ENCODE measurements around the gene DAAM2. TPM values are rescaled to one million over a fixed set of nuclear protein-coding genes. Genes with fewer than 3 reads are reported as not detected.

DAAM2 gene
- polyA plus RNA-seq, 1 of the 3 experiments (the other 2 are of a cell fraction), result 0.20 TPM

DNA sequence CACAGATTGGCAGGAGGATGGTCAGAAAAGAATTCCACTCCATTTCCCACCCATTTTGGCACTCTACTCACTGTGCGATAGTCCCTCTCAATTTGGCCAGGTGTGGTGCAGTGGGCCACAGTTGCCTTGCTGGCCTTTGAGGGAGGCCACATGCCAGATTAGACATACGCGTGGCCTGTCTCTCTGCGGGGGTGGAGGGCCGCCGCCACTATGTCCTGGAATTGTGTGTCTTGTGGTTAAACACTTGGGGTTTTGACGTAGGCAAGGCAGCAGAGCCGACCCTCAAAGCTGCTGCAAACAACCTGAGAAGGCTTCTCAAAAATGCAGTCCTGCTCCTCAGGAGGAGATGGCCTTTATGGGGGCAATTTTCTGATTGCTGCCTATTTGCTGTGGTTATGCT lies 4.9 kb upstream of the DAAM2 start:
- Histone ChIP-seq H4K20me1 (ENCODE audit: insufficient read depth) (no peaks in the 10 kb centered on the region), H3K4me3 (ENCODE audit: low read depth in 2 of 2, low read length in 1 of 2) (no peak overlapping the region), H3K9ac (no peak overlapping the region), H3K79me2 (ENCODE audit: insufficient read depth) (no peaks in the 10 kb centered on the region), H3K4me2 (no peak overlapping the region), H3K9me3 (no peaks in the 10 kb centered on the region), H3F3A (replicated peaks; ENCODE audit: insufficient read depth) (no peaks in the 10 kb centered on the region), H2AFZ (ENCODE audit: low read depth) (no peak overlapping the region), H3K36me3 (replicated peaks in 1 of 2; ENCODE audit: control insufficient read depth in 1 of 2, insufficient read depth in 2 of 2, low read length in 1 of 2) (no peaks in the 10 kb centered on the region), H3K4me1 (ENCODE audit: control insufficient read depth in 1 of 2, insufficient read depth in 2 of 2, low read depth in 1 of 2, low read length in 1 of 2) (peaks cover 0 to 4% of the 10 kb centered on the region in 2 experiments; a peak in 1 of 4 replicates), H3K27me3 (ENCODE audit: insufficient read depth) (no peaks in the 10 kb centered on the region), H3K9me2 (no peaks in the 10 kb centered on the region; the same call in 1 of the 2 replicates), H3K27ac (ENCODE audit: low read depth in 2 of 2, low read length in 1 of 2) (no peak overlapping the region)
- ChIA-PET CTCF (no interaction called here), POLR2A (no interaction called here)
- no peak for DNase-seq
- 71% methylated on average over 7 of the region's 8 CpGs for WGBS (ENCODE audit: low lambda C conversion rate)
- no peak for TF ChIP-seq RCOR1 (IDR thresholded peaks at IDR 0.05; ENCODE audit: low read length)

DNA sequence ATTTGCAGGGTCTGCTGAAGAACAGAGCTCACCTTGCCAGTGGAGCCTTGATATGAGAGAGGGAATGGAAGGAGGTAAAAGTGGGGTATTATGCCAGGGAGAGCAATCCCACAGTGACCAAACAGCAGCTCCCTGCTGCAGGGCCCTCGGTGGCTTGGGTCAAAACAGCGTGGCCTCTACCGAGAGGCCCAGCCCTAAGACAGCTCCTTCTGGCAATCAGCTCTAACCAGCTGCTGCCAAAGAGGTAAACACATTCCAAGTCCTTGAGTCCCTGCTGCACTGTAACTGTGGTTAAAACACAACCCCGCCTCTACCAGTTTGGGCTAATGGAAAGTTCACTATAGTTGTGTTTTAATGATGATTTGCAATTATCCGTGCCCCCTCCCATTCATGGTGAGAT lies 1.4 kb upstream of the DAAM2 start:
- H4K20me1 ChIP-seq (ENCODE audit: insufficient read depth), result no peaks in the 10 kb centered on the region
- H3F3A ChIP-seq (replicated peaks; ENCODE audit: insufficient read depth), result no peaks in the 10 kb centered on the region
- H3K27me3 ChIP-seq (ENCODE audit: insufficient read depth), result peaks cover 5% of the 10 kb centered on the region
- DNase-seq, result no peak
- TF ChIP-seq JUND (IDR thresholded peaks at IDR 0.05) (no peak), MXI1 (IDR thresholded peaks at IDR 0.05; ENCODE audit: low read depth, low read length) (no peak), TCF12 (IDR thresholded peaks at IDR 0.05) (no peak)
- TF ChIP-seq, protein P1, sequence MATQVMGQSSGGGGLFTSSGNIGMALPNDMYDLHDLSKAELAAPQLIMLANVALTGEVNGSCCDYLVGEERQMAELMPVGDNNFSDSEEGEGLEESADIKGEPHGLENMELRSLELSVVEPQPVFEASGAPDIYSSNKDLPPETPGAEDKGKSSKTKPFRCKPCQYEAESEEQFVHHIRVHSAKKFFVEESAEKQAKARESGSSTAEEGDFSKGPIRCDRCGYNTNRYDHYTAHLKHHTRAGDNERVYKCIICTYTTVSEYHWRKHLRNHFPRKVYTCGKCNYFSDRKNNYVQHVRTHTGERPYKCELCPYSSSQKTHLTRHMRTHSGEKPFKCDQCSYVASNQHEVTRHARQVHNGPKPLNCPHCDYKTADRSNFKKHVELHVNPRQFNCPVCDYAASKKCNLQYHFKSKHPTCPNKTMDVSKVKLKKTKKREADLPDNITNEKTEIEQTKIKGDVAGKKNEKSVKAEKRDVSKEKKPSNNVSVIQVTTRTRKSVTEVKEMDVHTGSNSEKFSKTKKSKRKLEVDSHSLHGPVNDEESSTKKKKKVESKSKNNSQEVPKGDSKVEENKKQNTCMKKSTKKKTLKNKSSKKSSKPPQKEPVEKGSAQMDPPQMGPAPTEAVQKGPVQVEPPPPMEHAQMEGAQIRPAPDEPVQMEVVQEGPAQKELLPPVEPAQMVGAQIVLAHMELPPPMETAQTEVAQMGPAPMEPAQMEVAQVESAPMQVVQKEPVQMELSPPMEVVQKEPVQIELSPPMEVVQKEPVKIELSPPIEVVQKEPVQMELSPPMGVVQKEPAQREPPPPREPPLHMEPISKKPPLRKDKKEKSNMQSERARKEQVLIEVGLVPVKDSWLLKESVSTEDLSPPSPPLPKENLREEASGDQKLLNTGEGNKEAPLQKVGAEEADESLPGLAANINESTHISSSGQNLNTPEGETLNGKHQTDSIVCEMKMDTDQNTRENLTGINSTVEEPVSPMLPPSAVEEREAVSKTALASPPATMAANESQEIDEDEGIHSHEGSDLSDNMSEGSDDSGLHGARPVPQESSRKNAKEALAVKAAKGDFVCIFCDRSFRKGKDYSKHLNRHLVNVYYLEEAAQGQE (IDR thresholded peaks at IDR 0.05; ENCODE audit: low read depth, low read length), result no peak
- TF ChIP-seq, protein P2, sequence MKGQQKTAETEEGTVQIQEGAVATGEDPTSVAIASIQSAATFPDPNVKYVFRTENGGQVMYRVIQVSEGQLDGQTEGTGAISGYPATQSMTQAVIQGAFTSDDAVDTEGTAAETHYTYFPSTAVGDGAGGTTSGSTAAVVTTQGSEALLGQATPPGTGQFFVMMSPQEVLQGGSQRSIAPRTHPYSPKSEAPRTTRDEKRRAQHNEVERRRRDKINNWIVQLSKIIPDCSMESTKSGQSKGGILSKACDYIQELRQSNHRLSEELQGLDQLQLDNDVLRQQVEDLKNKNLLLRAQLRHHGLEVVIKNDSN (IDR thresholded peaks at IDR 0.05; ENCODE audit: borderline replicate concordance, low read depth), result no peak
- H3K4me2 ChIP-seq, result no peak overlapping the region
- H2AFZ ChIP-seq (ENCODE audit: low read depth), result no peak overlapping the region
- CTCF ChIA-PET, result interaction anchor here (1.4 to 2.5 kb wide), 3 partner anchors 12 to 413 kb away, joined by 3 to 11 read pairs (median 3); no protein-coding TSS in a partner anchor
- POLR2A ChIA-PET, result no interaction called here
- no peak overlapping the region for H3K9ac ChIP-seq
- no peaks in the 10 kb centered on the region for H3K9me3 ChIP-seq
- H3K4me3 ChIP-seq (ENCODE audit: low read depth in 2 of 2, low read length in 1 of 2), result no peak overlapping the region
- peaks cover 0 to 15% of the 10 kb centered on the region in 2 experiments; a peak in 2 of 4 replicates for H3K4me1 ChIP-seq (ENCODE audit: control insufficient read depth in 1 of 2, insufficient read depth in 2 of 2, low read depth in 1 of 2, low read length in 1 of 2)
- no peak overlapping the region for H3K27ac ChIP-seq (ENCODE audit: low read depth in 2 of 2, low read length in 1 of 2)
- H3K36me3 ChIP-seq (replicated peaks in 1 of 2; ENCODE audit: control insufficient read depth in 1 of 2, insufficient read depth in 2 of 2, low read length in 1 of 2), result no peaks in the 10 kb centered on the region
- 53% methylated on average over 3 of the region's 5 CpGs for WGBS (ENCODE audit: low lambda C conversion rate)
- H3K79me2 ChIP-seq (ENCODE audit: insufficient read depth), result no peaks in the 10 kb centered on the region
- no peaks in the 10 kb centered on the region for H3K9me2 ChIP-seq

DNA sequence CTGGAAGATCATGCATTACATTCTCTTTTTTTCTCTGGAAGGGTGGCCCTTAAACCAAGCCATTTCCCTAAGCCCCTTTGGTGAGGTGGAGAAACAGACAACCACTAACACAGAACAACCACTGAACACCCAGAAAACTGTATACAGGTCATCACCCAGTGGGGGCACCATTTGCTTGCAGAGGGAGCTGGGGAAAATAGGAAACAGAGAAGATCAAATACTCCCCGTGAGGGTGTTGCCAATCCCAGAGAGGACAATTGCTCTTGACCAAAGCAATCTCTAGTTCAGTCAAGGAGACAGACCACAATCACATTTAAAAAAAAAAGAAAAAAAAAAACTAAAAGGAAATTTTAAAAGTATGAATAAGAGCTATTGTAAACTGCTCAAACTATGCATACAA lies 865 bp upstream of the DAAM2 start:
- 41% methylated on average over 1 of the region's 1 CpG for WGBS (ENCODE audit: low lambda C conversion rate)
- Histone ChIP-seq H3K27me3 (ENCODE audit: insufficient read depth) (peaks cover 5% of the 10 kb centered on the region), H3K4me2 (no peak overlapping the region), H4K20me1 (ENCODE audit: insufficient read depth) (no peaks in the 10 kb centered on the region), H3K27ac (ENCODE audit: low read depth in 2 of 2, low read length in 1 of 2) (no peak overlapping the region), H3K9me3 (no peaks in the 10 kb centered on the region), H3F3A (replicated peaks; ENCODE audit: insufficient read depth) (no peaks in the 10 kb centered on the region), H3K79me2 (ENCODE audit: insufficient read depth) (no peaks in the 10 kb centered on the region), H3K4me1 (ENCODE audit: control insufficient read depth in 1 of 2, insufficient read depth in 2 of 2, low read depth in 1 of 2, low read length in 1 of 2) (peaks cover 0 to 15% of the 10 kb centered on the region in 2 experiments; a peak in 2 of 4 replicates), H3K9ac (no peak overlapping the region), H3K36me3 (replicated peaks in 1 of 2; ENCODE audit: control insufficient read depth in 1 of 2, insufficient read depth in 2 of 2, low read length in 1 of 2) (no peaks in the 10 kb centered on the region), H2AFZ (ENCODE audit: low read depth) (no peak overlapping the region), H3K9me2 (no peaks in the 10 kb centered on the region), H3K4me3 (ENCODE audit: low read depth in 2 of 2, low read length in 1 of 2) (no peak overlapping the region)
- POLR2A ChIA-PET, result no interaction called here
- CTCF ChIA-PET, result interaction anchor here (0.6 to 2.5 kb wide), 13 partner anchors 11 to 1199 kb away, joined by 3 to 11 read pairs (median 3); no protein-coding TSS in a partner anchor
- DNase-seq, result peak; percentile 37
- TF ChIP-seq, protein P3, sequence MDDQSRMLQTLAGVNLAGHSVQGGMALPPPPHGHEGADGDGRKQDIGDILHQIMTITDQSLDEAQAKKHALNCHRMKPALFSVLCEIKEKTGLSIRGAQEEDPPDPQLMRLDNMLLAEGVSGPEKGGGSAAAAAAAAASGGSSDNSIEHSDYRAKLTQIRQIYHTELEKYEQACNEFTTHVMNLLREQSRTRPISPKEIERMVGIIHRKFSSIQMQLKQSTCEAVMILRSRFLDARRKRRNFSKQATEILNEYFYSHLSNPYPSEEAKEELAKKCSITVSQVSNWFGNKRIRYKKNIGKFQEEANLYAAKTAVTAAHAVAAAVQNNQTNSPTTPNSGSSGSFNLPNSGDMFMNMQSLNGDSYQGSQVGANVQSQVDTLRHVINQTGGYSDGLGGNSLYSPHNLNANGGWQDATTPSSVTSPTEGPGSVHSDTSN (IDR thresholded peaks at IDR 0.05), result no peak
- TF ChIP-seq SMC3 (IDR thresholded peaks at IDR 0.05; ENCODE audit: low read depth, low read length), result 0 out of 2 replicates have a peak, but pooled peaks have one; percentile 2
- TF ChIP-seq RAD21 (IDR thresholded peaks at IDR 0.05; ENCODE audit: low read length), result peak; percentile 52
- no peak for TF ChIP-seq FOXJ3 (CRISPR knock-in tag; IDR thresholded peaks at IDR 0.05)
- TF ChIP-seq, protein P1 (IDR thresholded peaks at IDR 0.05; ENCODE audit: low read depth, low read length), result no peak
- TF ChIP-seq POLR2AphosphoS5 (IDR thresholded peaks at IDR 0.05; ENCODE audit: low read depth, low read length), result no peak
- TF ChIP-seq TEAD4 (IDR thresholded peaks at IDR 0.05; ENCODE audit: borderline replicate concordance, insufficient read depth), result no peak
